Measurements from ENCODE around the gene RNF38. TPM values are rescaled to one million over a fixed set of nuclear protein-coding genes. Genes with fewer than 3 reads are reported as not detected.
"Not testable (repeated sequence)": the region's sequence is repeated elsewhere in the genome, so short reads cannot be mapped to it uniquely, and the experiment has no call there.

The RNF38 gene
- total RNA-seq, 1 donor from 2014 or later: 41.2 TPM

- DNase-seq (ENCODE audit: low spot score); intact Hi-C loops (cut with DNase I): not testable (repeated sequence)
Measured at GRCh38 chr9:36411410-36411809, 11.3 kb upstream of the RNF38 start.

- intact Hi-C loops (cut with DNase I): loop anchor here (5.0 kb wide), 1 partner anchor 38 kb away; no protein-coding TSS in a partner anchor
- DNase-seq (ENCODE audit: low spot score): not testable (repeated sequence)
Measured at GRCh38 chr9:36409076-36409475, 9.0 kb upstream of the RNF38 start.

GRCh38 chr9:36407122-36407723 is 7.2 kb upstream of the RNF38 start:
- intact Hi-C loops (cut with DNase I): loop anchor here (1.0 to 5.0 kb wide), 2 partner anchors 40 to 149 kb away; no protein-coding TSS in a partner anchor
- no peak for DNase-seq (ENCODE audit: low spot score)

- DNase-seq (ENCODE audit: low spot score): no peak
- intact Hi-C loops (cut with DNase I): no loop called here
Measured at GRCh38 chr9:36402536-36402935, 2.5 kb upstream of the RNF38 start.

- intact Hi-C loops (cut with DNase I): no loop called here
- DNase-seq (ENCODE audit: low spot score): no peak
Measured at GRCh38 chr9:36401897-36402480, 1.9 kb upstream of the RNF38 start.

- intact Hi-C loops (cut with DNase I): no loop called here
- DNase-seq (ENCODE audit: low spot score): no peak
Measured at GRCh38 chr9:36401164-36401740, 1.2 kb upstream of the RNF38 start.

GRCh38 chr9:36400332-36401163 is 479 bp upstream of the RNF38 start:
- intact Hi-C loops (cut with DNase I): no loop called here
- DNase-seq (ENCODE audit: low spot score): peak; percentile 95

- intact Hi-C loops (cut with DNase I): no loop called here
- DNase-seq (ENCODE audit: low spot score): no peak
Measured at GRCh38 chr9:36398745-36399144, 1.3 kb downstream of the RNF38 start.

GRCh38 chr9:36396985-36397384 is 3.1 kb downstream of the RNF38 start:
- DNase-seq (ENCODE audit: low spot score): no peak

GRCh38 chr9:36392489-36392888 is 7.6 kb downstream of the RNF38 start:
- intact Hi-C loops (cut with DNase I): no loop called here
- no peak for DNase-seq (ENCODE audit: low spot score)

More at GRCh38 chr9:36396985-36397384, 3.1 kb downstream of the RNF38 start:
- intact Hi-C loops (cut with DNase I): no loop called here

GRCh38 chr9:36389590-36389989 is 10.5 kb downstream of the RNF38 start:
- intact Hi-C loops (cut with DNase I): no loop called here
- no peak for DNase-seq (ENCODE audit: low spot score)

- intact Hi-C loops (cut with DNase I): not testable (repeated sequence)
Measured at GRCh38 chr9:36386396-36386965, 13.6 kb downstream of the RNF38 start.

GRCh38 chr9:36382484-36382883 is 17.6 kb downstream of the RNF38 start:
- no peak for DNase-seq (ENCODE audit: low spot score)
- intact Hi-C loops (cut with DNase I): no loop called here

More at GRCh38 chr9:36386396-36386965, 13.6 kb downstream of the RNF38 start:
- not testable (repeated sequence) for DNase-seq (ENCODE audit: low spot score)

- no peak for DNase-seq (ENCODE audit: low spot score)
- intact Hi-C loops (cut with DNase I): no loop called here
Measured at GRCh38 chr9:36364577-36364976, 35.5 kb downstream of the RNF38 start.

GRCh38 chr9:36363448-36363847 is 36.6 kb downstream of the RNF38 start:
- no peak for DNase-seq (ENCODE audit: low spot score)
- intact Hi-C loops (cut with DNase I): no loop called here

GRCh38 chr9:36358486-36358885 is 41.6 kb downstream of the RNF38 start:
- intact Hi-C loops (cut with DNase I): no loop called here
- DNase-seq (ENCODE audit: low spot score): no peak

- intact Hi-C loops (cut with DNase I): no loop called here
- no peak for DNase-seq (ENCODE audit: low spot score)
Measured at GRCh38 chr9:36357639-36358038, 42.4 kb downstream of the RNF38 start.

GRCh38 chr9:36346569-36346968 is 53.5 kb downstream of the RNF38 start:
- DNase-seq (ENCODE audit: low spot score): no peak
- intact Hi-C loops (cut with DNase I): no loop called here

- intact Hi-C loops (cut with DNase I): no loop called here
- DNase-seq (ENCODE audit: low spot score): no peak
Measured at GRCh38 chr9:36345103-36345846, 54.8 kb downstream of the RNF38 start.
